GM12865 (cell line): ENCODE measurements around the gene RCAN2.
A peak's percentile ranks its signal among the peaks of the same experiment; 100 is the strongest.

ENCODE experiments used
- DNase-seq: peaks from one replicate; pipeline ENCODE4 v3.0.0; 2010; ENCODE audit warnings: low read depth
- H3K4me3 ChIP-seq: 2 replicates; pipeline ENCODE4 v1.5.1; 2011; ENCODE audit warnings: mild to moderate bottlenecking, low read depth, low read length, control low read depth
- TF ChIP-seq, protein P1 (sequence below): IDR thresholded peaks from 2 replicates; pipeline ENCODE4 v1.5.1; 2011; ENCODE audit warnings: low read length, control low read depth, low read depth, inconsistent platforms; ENCODE audit not compliant: insufficient read depth; ENCODE audit errors: missing control alignments

Gene RCAN2

DNA sequence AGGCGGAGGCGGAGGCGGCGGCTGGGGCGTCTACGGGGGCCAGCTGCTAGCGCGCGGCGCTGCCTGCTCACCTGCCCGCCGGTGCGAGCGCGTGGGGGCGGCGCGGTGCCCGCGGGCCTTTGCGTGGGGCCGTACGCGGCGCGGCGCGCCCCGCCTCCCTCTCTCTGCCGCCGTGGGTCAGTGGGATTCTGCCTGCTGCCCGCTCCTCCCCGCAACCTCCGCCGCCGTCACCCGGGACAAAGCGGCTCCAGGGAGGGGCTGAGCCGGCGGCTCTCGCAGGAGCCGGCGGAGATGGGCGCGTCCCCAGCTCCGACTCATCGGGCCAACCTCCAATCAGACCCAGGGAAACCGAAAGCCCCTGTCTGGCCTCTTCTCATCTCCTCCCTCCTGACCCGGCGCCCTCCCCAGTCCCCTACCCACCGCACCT is at the start of gene RCAN2:
RCAN2 (minus strand) TSS at position 249 of the 427 bp plus-strand sequence.
- DNase-seq: peak; percentile 19
- H3K4me3 ChIP-seq: peak within 1 kb of the TSS; percentile 46
- TF ChIP-seq, protein P1, sequence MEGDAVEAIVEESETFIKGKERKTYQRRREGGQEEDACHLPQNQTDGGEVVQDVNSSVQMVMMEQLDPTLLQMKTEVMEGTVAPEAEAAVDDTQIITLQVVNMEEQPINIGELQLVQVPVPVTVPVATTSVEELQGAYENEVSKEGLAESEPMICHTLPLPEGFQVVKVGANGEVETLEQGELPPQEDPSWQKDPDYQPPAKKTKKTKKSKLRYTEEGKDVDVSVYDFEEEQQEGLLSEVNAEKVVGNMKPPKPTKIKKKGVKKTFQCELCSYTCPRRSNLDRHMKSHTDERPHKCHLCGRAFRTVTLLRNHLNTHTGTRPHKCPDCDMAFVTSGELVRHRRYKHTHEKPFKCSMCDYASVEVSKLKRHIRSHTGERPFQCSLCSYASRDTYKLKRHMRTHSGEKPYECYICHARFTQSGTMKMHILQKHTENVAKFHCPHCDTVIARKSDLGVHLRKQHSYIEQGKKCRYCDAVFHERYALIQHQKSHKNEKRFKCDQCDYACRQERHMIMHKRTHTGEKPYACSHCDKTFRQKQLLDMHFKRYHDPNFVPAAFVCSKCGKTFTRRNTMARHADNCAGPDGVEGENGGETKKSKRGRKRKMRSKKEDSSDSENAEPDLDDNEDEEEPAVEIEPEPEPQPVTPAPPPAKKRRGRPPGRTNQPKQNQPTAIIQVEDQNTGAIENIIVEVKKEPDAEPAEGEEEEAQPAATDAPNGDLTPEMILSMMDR: no peak

DNA sequence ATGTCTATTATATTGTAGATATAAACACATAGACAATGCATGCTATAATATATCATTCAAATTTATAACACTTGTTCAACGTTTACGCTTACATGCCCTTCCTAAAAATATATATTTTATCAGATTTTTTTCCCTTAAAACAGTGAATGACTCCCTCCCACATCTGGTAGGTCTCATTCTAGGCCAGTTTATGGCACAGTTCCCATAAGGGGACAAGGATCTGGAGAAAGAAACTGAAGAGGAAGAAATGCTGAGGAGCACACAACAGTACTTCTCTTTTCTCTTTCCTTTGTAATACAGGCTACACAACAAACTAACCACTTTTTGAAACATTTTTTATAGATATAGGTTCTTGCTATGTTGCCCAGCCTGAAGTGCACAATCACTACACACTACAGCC is 48.6 kb upstream of the RCAN2 start:
- no peak for DNase-seq
- TF ChIP-seq, protein P1: no peak
- H3K4me3 ChIP-seq: no peak overlapping the region

DNA sequence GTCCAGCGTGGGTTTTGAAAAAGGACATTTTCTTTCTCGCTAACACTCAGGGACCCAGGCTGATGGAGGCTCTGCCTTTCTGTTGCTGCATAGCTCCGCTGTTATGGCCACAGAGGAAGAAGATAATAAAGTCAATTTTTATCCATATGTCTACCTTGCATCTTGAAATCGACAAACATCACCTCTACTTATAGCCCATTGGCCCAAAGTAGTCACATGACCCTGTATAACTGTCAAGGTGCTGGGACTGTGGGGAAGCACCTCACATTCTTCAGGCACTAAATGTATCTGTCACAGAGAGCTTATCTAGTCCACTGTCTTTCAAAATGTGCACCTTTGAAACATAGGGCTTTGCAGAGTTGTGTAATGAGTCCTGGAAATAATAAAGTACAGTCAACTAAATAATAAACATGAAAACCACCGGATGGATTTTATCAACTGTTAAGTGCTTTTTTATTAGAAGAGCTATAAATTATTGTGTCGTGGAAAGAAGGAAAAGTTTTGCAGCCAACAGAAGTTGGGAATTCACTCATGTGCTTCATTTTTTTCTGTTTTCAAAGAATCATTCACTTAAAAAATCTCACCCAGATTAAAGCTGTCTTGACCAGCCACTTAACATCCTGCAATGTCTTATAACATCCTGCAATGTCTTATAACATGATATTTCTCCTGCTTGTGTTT is 47.7 kb upstream of the RCAN2 start:
- DNase-seq: no peak
- TF ChIP-seq, protein P1: no peak
- H3K4me3 ChIP-seq: no peak overlapping the region

DNA sequence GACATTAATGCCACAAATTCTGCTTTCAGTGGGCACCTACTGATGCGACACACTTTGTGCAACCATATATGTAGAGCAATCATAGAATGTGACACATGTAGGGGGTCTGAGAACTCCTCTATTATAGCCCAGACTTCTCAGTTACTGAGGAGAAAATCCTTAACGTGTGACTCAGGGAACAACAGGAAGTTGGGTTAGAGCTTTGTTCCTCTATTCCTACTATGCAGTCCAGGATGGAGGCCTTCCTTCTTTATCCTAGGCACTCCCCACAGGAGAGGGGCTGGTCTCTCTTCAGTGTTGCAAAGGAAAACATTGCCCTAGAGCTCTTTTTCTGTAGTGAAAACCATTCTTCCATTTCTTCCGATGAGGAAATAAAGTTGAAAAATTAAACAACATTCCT is 39.6 kb upstream of the RCAN2 start:
- DNase-seq: no peak

DNA sequence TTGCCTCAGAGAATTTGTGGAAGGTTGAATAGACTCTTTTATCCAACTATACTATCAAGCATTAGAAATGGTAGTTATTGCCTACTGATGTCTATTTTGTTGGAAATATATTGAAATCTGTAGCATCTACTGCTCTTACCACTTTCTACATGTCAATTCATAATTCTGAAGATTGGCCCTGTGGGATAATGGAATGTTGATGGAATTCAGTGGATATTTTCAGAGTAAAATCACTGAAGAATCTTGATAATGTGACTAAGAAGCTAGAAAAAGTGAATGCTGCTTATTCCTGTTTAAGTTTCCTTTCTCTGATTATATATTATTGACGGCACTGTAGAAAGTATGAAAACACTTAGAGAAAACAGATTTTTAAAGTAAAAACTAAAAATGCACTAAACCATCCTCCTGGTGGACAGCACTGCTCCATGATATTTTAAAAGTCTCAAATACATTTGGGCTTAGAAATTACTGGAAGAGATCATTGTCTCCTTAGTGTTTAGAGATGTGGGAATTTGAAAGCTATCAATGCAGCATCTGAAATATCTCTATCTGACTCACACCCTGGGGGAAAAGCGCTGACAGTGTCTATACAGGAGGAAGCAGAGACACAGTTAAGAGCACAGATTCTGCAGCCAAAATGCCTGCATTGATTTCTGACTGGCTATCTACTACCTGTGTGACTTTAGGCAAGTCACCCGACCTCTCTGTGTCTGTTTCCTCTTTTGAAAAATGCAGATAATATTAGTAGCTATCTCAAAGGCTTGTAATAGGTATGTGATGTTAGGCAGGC is 37.9 kb upstream of the RCAN2 start:
- no peak overlapping the region for H3K4me3 ChIP-seq
- DNase-seq: no peak
- TF ChIP-seq, protein P1: no peak

More for the DNA sequence above, 39.6 kb upstream of the RCAN2 start:
- H3K4me3 ChIP-seq: no peak overlapping the region
- TF ChIP-seq, protein P1: no peak

DNA sequence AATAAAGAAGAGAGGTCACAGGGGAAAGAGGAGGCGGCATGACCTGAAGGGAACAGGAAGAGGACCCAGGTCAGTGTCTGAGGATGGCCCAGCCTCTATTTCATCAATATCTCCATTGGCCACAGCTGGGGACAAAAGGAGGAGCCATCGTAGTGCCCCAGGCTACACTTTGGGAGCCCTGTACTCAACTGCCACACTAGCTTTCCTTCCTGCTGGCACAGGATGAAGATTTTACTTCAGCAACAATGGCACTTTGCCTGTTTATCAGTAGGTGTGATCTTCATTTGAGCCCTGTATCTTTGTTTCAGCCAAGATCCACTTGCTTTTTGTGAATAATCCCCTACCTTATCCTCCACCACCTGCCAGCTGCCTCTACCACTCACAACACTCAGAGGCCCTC is 35.4 kb upstream of the RCAN2 start:
- no peak overlapping the region for H3K4me3 ChIP-seq
- TF ChIP-seq, protein P1: no peak
- no peak for DNase-seq

DNA sequence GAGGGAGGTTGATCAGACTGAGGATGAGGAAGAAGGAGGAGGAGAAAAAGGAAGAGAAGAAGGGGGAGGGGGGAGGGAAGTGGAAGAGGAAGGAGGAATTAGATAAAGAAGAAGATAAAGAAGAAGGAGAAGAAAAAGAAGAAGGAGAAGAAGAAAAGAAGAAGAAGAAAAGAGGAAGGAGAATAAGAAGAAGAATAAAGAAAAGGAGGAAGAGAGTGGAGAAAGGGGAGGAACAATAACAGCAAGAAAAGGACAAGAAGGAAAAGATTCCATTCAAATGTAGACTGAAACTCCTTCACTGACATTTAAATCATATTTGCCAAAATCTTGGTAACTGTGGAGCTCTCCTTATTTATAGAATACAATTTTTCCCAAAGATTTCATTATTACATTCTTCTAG is 34.3 kb upstream of the RCAN2 start:
- no peak for DNase-seq
- H3K4me3 ChIP-seq: no peak overlapping the region
- TF ChIP-seq, protein P1: no peak
